Measurements from ENCODE around the gene ISX. TPM values are rescaled to one million over a fixed set of nuclear protein-coding genes. Genes with fewer than 3 reads are reported as not detected.

ISX gene
- total and polyA plus RNA-seq, 2 of the 13 experiments (the other 11 are each of a cell fraction or from before 2014, with no cell fraction given) = 1.4 to 1.8 TPM

- Histone ChIP-seq H3K9me3 (ENCODE audit: low read length) (no peaks in the 10 kb centered on the region), H3K4me3 (replicated peaks in 1 of 3; ENCODE audit: insufficient read depth in 1 of 3, low read depth in 2 of 3, low read length in 3 of 3) (no peak overlapping the region), H3K36me3 (replicated peaks in 1 of 2; ENCODE audit: control insufficient read depth in 1 of 2, insufficient read depth in 2 of 2, low read length in 2 of 2) (no peaks in the 10 kb centered on the region; a peak in 1 of 5 replicates), H3K9ac (ENCODE audit: insufficient read depth, low read depth, low read length) (no peak overlapping the region), H4K20me1 (ENCODE audit: insufficient read depth, low read length) (no peaks in the 10 kb centered on the region), H3K27ac (ENCODE audit: extremely low read length, insufficient read depth, low read length) (no peak overlapping the region), H3K4me2 (ENCODE audit: low read depth, low read length) (no peak overlapping the region), H3K4me1 (ENCODE audit: insufficient read depth, low read length) (no peaks in the 10 kb centered on the region), H3K79me2 (ENCODE audit: insufficient read depth, low read length) (no peaks in the 10 kb centered on the region), H2AFZ (ENCODE audit: low read length) (no peak overlapping the region), H3K27me3 (ENCODE audit: control insufficient read depth in 1 of 2, insufficient read depth in 2 of 2, low read length in 2 of 2) (no peaks in the 10 kb centered on the region)
- BruUV-seq (replicated peaks) = no TSS peak
- TF ChIP-seq TFDP1 (CRISPR knock-in tag; IDR thresholded peaks at IDR 0.05; ENCODE audit: borderline replicate concordance) = no peak
- TF ChIP-seq MED1 (CRISPR knock-in tag; IDR thresholded peaks at IDR 0.05) = no peak
- peak; percentile 72; the same call in 1 of the 2 replicates for TF ChIP-seq ZNF768 (CRISPR knock-in tag; IDR thresholded peaks at IDR 0.05)
- ChIA-PET POLR2A (no interaction called here), CTCF (ENCODE audit: low intra/inter-chr PET ratio, low total read pairs) (no interaction called here)
- WGBS (ENCODE audit: low lambda C conversion rate) = 39% methylated on average over 2 of the region's 3 CpGs
- ATAC-seq (no peak), FAIRE-seq (no peak), DNase-seq (ENCODE audit: low spot score) (no peak)
- in situ Hi-C loops (cut with HindIII; ENCODE audit: extremely low pct_ligation_motif_present, low pct_unique_long_range_greater_than_20kb) = no loop called here
- intact Hi-C loops (cut with micrococcal nuclease; ENCODE audit: unreplicated experiment) = no loop called here
Observed at GRCh38 chr22:35085621-35086020, 19.7 kb downstream of the ISX start.

- FAIRE-seq = no peak
- Histone ChIP-seq H3K4me3 (replicated peaks in 1 of 3; ENCODE audit: insufficient read depth in 1 of 3, low read depth in 2 of 3, low read length in 3 of 3) (no peak overlapping the region), H3K9ac (ENCODE audit: insufficient read depth, low read depth, low read length) (no peak overlapping the region), H3K36me3 (replicated peaks in 1 of 2; ENCODE audit: control insufficient read depth in 1 of 2, insufficient read depth in 2 of 2, low read length in 2 of 2) (no peaks in the 10 kb centered on the region; a peak in 1 of 5 replicates), H3K9me3 (ENCODE audit: low read length) (no peaks in the 10 kb centered on the region), H3K27ac (ENCODE audit: extremely low read length, insufficient read depth, low read length) (no peak overlapping the region), H3K27me3 (ENCODE audit: control insufficient read depth in 1 of 2, insufficient read depth in 2 of 2, low read length in 2 of 2) (no peaks in the 10 kb centered on the region), H3K4me1 (ENCODE audit: insufficient read depth, low read length) (no peaks in the 10 kb centered on the region), H3K4me2 (ENCODE audit: low read depth, low read length) (no peak overlapping the region), H2AFZ (ENCODE audit: low read length) (no peak overlapping the region), H4K20me1 (ENCODE audit: insufficient read depth, low read length) (no peaks in the 10 kb centered on the region), H3K79me2 (ENCODE audit: insufficient read depth, low read length) (no peaks in the 10 kb centered on the region)
- TF ChIP-seq KDM5A (IDR thresholded peaks at IDR 0.05; ENCODE audit: borderline replicate concordance, low read length) = no peak
- no peak for TF ChIP-seq ZNF496 (CRISPR knock-in tag; IDR thresholded peaks at IDR 0.05; ENCODE audit: insufficient replicate concordance)
- no peak for TF ChIP-seq MXD1 (CRISPR knock-in tag; IDR thresholded peaks at IDR 0.05)
- TF ChIP-seq DNMT1 (CRISPR knock-in tag; IDR thresholded peaks at IDR 0.05) = no peak
- TF ChIP-seq ZFP82 (CRISPR knock-in tag; IDR thresholded peaks at IDR 0.05; ENCODE audit: borderline replicate concordance) = no peak
- TF ChIP-seq FOXA3 (CRISPR knock-in tag; IDR thresholded peaks at IDR 0.05) = no peak
- TF ChIP-seq ZNF337 (CRISPR knock-in tag; IDR thresholded peaks at IDR 0.05; ENCODE audit: borderline replicate concordance, low read depth) = no peak
- no peak for TF ChIP-seq HNF1B (CRISPR knock-in tag; IDR thresholded peaks at IDR 0.05)
- TF ChIP-seq KDM4B (CRISPR knock-in tag; IDR thresholded peaks at IDR 0.05) = no peak
- TF ChIP-seq ZNF235 (CRISPR knock-in tag; IDR thresholded peaks at IDR 0.05; ENCODE audit: borderline replicate concordance) = no peak
- POLR2A ChIA-PET = no interaction called here
- DNase-seq (ENCODE audit: low spot score) = no peak
- no TSS peak for BruUV-seq (replicated peaks)
- CTCF ChIA-PET (ENCODE audit: low intra/inter-chr PET ratio, low total read pairs) = no interaction called here
- intact Hi-C loops (cut with micrococcal nuclease; ENCODE audit: unreplicated experiment) (no loop called here), in situ Hi-C loops (cut with HindIII; ENCODE audit: extremely low pct_ligation_motif_present, low pct_unique_long_range_greater_than_20kb) (no loop called here)
- no peak for ATAC-seq
- WGBS (ENCODE audit: low lambda C conversion rate) = 93% methylated on average over 1 of the region's 1 CpG
Observed at GRCh38 chr22:35089139-35089538, 23.2 kb downstream of the ISX start.
